COLO668 (cell line): ENCODE results near the gene SEC61A1.

ENCODE experiments used
- DNase-seq: peaks from one replicate; lab custom pipeline; 2025; ENCODE audit not compliant: unreplicated experiment; lab: John Stamatoyannopoulos, UW

Gene SEC61A1

DNA sequence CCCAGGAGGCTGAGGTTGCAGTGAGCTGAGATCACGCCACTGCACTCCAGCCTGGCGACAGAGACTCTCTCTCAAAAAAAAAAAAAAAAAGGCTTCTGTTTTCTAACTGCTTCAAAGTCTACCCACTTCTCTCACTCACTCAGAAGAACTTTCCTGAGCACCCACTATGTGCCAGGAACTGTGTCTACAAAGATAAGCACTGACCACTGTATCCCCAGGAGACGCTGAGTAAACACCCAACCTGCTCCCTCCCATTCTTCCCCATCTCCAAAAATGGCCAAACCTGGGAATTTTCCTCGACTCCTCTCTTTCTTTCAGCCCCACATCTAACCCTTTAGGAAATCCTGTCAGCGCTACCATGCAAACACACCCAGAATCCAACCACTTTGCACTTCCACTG, 58.9 kb downstream of the SEC61A1 start:
- DNase-seq = no peak

DNA sequence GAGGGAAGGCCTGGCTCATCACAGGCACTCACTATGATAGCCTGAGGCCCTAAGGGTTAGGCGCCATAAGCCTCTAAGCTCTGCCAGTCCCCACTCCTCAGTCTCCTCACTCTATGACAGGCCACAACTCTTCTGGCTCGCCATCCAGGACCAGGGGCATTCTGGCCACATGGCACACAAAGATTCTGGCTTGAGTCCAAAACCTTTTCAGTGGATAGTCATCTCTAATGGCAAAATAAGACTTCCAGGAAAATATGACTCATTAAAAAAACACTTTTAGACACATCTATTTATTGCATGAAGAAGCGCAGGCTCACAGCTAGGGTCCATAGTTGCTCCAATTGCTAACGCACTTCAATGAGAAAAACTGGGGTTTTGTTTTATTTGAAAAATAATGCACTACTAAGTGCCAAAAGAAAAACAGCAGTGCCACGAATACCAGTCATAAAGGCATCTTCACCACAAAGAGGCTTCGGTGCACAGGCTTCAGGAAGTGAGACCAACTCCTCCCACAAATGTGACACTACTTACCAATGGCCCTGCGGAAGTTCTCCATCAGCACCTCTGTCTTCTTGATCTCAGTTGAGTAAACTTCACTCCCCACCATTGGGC, 60.2 kb downstream of the SEC61A1 start:
- peak; percentile 38 for DNase-seq

DNA sequence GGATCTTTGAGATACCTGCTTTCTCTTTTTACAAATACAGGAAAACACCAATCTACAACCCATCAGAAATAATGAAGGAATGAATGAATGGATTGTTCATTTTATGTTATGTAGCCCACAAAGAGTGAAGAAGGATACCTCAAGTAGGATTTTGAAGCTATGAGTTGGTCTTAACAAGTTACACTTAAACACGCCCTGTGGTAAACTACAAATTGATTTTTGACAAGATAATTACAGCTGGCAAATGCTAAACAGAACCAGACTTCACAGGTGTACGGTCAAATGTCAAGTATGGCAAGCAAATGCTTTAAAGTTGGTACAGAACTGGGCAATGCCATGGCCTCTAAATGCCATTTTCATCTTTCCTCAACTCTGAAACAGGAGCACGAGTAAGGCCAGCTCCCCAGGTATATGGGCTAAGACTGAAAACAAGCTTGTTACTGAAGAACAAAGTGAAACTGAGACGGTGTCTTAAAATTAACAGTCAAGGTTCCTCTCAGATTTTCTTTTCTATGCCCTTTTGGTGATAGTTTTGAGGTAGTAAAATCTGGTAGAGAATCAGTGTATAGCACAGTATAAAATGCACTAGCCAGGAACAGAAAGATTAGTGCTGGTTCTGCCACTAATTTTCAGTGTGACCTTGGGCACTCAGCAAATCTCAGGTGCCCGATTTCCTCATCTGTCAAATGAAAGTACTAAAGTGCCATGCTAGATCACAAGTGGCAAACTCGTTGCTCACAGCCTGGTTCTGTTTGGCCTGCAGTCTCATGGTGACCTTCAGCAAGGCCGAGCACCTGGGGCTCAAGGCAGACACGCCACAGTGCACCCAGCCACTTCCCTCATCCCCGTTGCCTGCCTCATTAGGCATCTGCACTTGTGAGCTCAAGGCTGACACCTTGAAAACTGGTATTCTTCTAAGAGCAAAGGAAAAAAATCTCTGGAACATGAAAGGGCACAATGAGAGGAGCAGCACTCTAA, 61.9 kb downstream of the SEC61A1 start:
- DNase-seq = peak; percentile 10
